HCT116 (cell line): ENCODE results near the gene MKNK1.

ENCODE experiments used
- CTCF ChIP-seq, 3 experiments: fragments of 200-600 bp in 1 of 3; sonication (generic) in 1 of 3; IDR thresholded peaks in 2 of 3; conservative IDR thresholded peaks in 1 of 3; 2 replicates each; pipeline ENCODE4 v1.5.1; 2012 to 2017; ENCODE audit warnings: low read depth in 2 of 3, low read length in 2 of 3, antibody characterized with exemption in 1 of 3, borderline replicate concordance in 1 of 3, control low read depth in 1 of 3, mild to moderate bottlenecking in 1 of 3, mixed read lengths in 1 of 3, mixed run types in 1 of 3, moderate library complexity in 1 of 3; ENCODE audit not compliant: insufficient read depth in 1 of 3
- EGR1 ChIP-seq: IDR thresholded peaks from 2 replicates; pipeline ENCODE4 v1.6.1; 2012; ENCODE audit warnings: low read depth

- TF ChIP-seq CTCF (IDR thresholded peaks at IDR 0.05 in 2 of 3, conservative IDR thresholded peaks at IDR 0.05 in 1 of 3; ENCODE audit: borderline replicate concordance in 1 of 3, insufficient read depth in 1 of 3, low read depth in 2 of 3, low read length in 2 of 3) (no peak), EGR1 (no peak)
These were observed 8.9 kb downstream of the MKNK1 start for GRCh38 chr1:46595127-46595526.
